Astrocyte (in vitro differentiated cells and primary cell): ENCODE results near the gene LZTFL1. TPM values are rescaled to one million over a fixed set of nuclear protein-coding genes. Genes with fewer than 3 reads are reported as not detected.

ENCODE experiments used
- DNase-seq: peaks from one replicate; pipeline ENCODE4 v3.0.0-alpha.2; 2010; ENCODE audit warnings: low read depth
- FAIRE-seq: peaks from 2 replicates; lab custom pipeline; 2011; peaks lifted over from hg19 to GRCh38; lab: Jason Lieb, UNC
- H2AFZ ChIP-seq: 2 replicates; pipeline ENCODE4 v1.6.0; 2012; ENCODE audit warnings: low read depth, low read length, inconsistent platforms
- H3K27ac ChIP-seq: 2 replicates; pipeline ENCODE4 v1.5.1; 2011; ENCODE audit warnings: low read depth, low read length, inconsistent platforms
- H3K27me3 ChIP-seq: 2 replicates; pipeline ENCODE4 v1.6.0; 2011; ENCODE audit warnings: low read length, inconsistent platforms; ENCODE audit not compliant: insufficient read depth
- H3K36me3 ChIP-seq: 2 replicates; pipeline ENCODE4 v1.5.1; 2011; ENCODE audit warnings: low read length, inconsistent platforms; ENCODE audit not compliant: insufficient read depth
- H3K4me1 ChIP-seq: 2 replicates; pipeline ENCODE4 v1.5.1; 2011; ENCODE audit warnings: low read length, inconsistent platforms; ENCODE audit not compliant: insufficient read depth
- H3K4me2 ChIP-seq: 2 replicates; pipeline ENCODE4 v1.6.0; 2012; ENCODE audit warnings: low read length, inconsistent platforms
- H3K4me3 ChIP-seq: 2 replicates; pipeline ENCODE4 v1.5.1; 2011; ENCODE audit warnings: low read depth, mild to moderate bottlenecking, low read length, inconsistent platforms; ENCODE audit not compliant: insufficient read depth
- H3K79me2 ChIP-seq: 2 replicates; pipeline ENCODE4 v1.6.0; 2012; ENCODE audit warnings: mild to moderate bottlenecking, low read length, inconsistent platforms; ENCODE audit not compliant: insufficient read depth
- H3K9ac ChIP-seq: 2 replicates; pipeline ENCODE4 v1.6.0; 2012; ENCODE audit warnings: mild to moderate bottlenecking, low read length, inconsistent platforms
- H3K9me3 ChIP-seq: 2 replicates; pipeline ENCODE4 v1.5.1; 2012; ENCODE audit warnings: low read depth, mild to moderate bottlenecking, low read length, inconsistent platforms; ENCODE audit not compliant: insufficient read depth
- H4K20me1 ChIP-seq: 2 replicates; pipeline ENCODE4 v1.6.0; 2012; ENCODE audit warnings: low read length, inconsistent platforms; ENCODE audit not compliant: insufficient read depth
- H3K27ac Mint-ChIP-seq: one replicate; pipeline ENCODE4 v1.8.0; 2021; ENCODE audit warnings: mild to moderate bottlenecking, mixed read lengths; ENCODE audit not compliant: unreplicated experiment
- H3K27me3 Mint-ChIP-seq: one replicate; pipeline ENCODE4 v1.8.0; 2021; ENCODE audit warnings: low read depth, mixed read lengths; ENCODE audit not compliant: unreplicated experiment
- H3K36me3 Mint-ChIP-seq: one replicate; pipeline ENCODE4 v1.8.0; 2021; ENCODE audit warnings: low read depth, mixed read lengths; ENCODE audit not compliant: unreplicated experiment
- H3K4me1 Mint-ChIP-seq: one replicate; pipeline ENCODE4 v1.8.0; 2021; ENCODE audit warnings: low read depth, mixed read lengths; ENCODE audit not compliant: unreplicated experiment
- H3K4me3 Mint-ChIP-seq: one replicate; pipeline ENCODE4 v1.8.0; 2021; ENCODE audit warnings: mild to moderate bottlenecking, moderate library complexity, mixed read lengths; ENCODE audit not compliant: unreplicated experiment
- H3K9me3 Mint-ChIP-seq: one replicate; pipeline ENCODE4 v1.8.0; 2021; ENCODE audit warnings: mild to moderate bottlenecking, mixed read lengths; ENCODE audit not compliant: unreplicated experiment
- CTCF ChIP-seq: IDR thresholded peaks from 2 replicates; pipeline ENCODE4 v1.5.1; 2011; ENCODE audit warnings: low read depth, mild to moderate bottlenecking, inconsistent platforms, low read length, moderate library complexity; ENCODE audit not compliant: insufficient read depth
- EZH2 ChIP-seq: IDR thresholded peaks from 2 replicates; pipeline ENCODE4 v1.6.1; 2012; ENCODE audit warnings: mild to moderate bottlenecking, low read length, inconsistent platforms; ENCODE audit not compliant: insufficient read depth
- total RNA-seq: library from RNA; stranded (reverse); gene quantifications from 2 replicates; pipeline ENCODE4 v1.2.1, GENCODE V29; 2021

LZTFL1 gene
- total RNA-seq, 1 donor from 2014 or later = 20.6 TPM

- peaks cover 9% of the 10 kb centered on the region for H3K4me1 Mint-ChIP-seq
- Histone ChIP-seq H3K4me2 (peak overlapping the region; percentile 20), H2AFZ (no peak overlapping the region), H3K4me3 (no peak overlapping the region), H4K20me1 (no peaks in the 10 kb centered on the region), H3K27me3 (peaks cover 16% of the 10 kb centered on the region), H3K9ac (no peak overlapping the region), H3K4me1 (peaks cover 3% of the 10 kb centered on the region), H3K27ac (no peak overlapping the region), H3K9me3 (no peaks in the 10 kb centered on the region), H3K36me3 (no peaks in the 10 kb centered on the region), H3K79me2 (no peaks in the 10 kb centered on the region)
- no peak overlapping the region for H3K4me3 Mint-ChIP-seq
- H3K27me3 Mint-ChIP-seq = peaks cover 29% of the 10 kb centered on the region
- TF ChIP-seq EZH2 (no peak), CTCF (no peak)
- H3K27ac Mint-ChIP-seq = no peak overlapping the region
- DNase-seq (peak; percentile 51), FAIRE-seq (no peak)
- H3K9me3 Mint-ChIP-seq = peaks cover 4% of the 10 kb centered on the region
- no peaks in the 10 kb centered on the region for H3K36me3 Mint-ChIP-seq
These were observed 39.4 kb upstream of the LZTFL1 start for GRCh38 chr3:45881078-45882022.

- no peak overlapping the region for H3K4me3 ChIP-seq
- H3K27ac Mint-ChIP-seq = no peak overlapping the region
- DNase-seq (no peak), FAIRE-seq (no peak)
- peaks cover 4% of the 10 kb centered on the region for H3K9me3 Mint-ChIP-seq
- no peak overlapping the region for H3K9ac ChIP-seq
- no peaks in the 10 kb centered on the region for H3K36me3 ChIP-seq
- H3K79me2 ChIP-seq = no peaks in the 10 kb centered on the region
- H3K27ac ChIP-seq = no peak overlapping the region
- peaks cover 16% of the 10 kb centered on the region for H3K27me3 ChIP-seq
- no peak overlapping the region for H3K4me3 Mint-ChIP-seq
- peaks cover 3% of the 10 kb centered on the region for H3K4me1 ChIP-seq
- H2AFZ ChIP-seq = no peak overlapping the region
- H3K4me2 ChIP-seq = no peak overlapping the region
- H3K27me3 Mint-ChIP-seq = peaks cover 30% of the 10 kb centered on the region
- no peaks in the 10 kb centered on the region for H3K36me3 Mint-ChIP-seq
- H3K9me3 ChIP-seq = no peaks in the 10 kb centered on the region
- H4K20me1 ChIP-seq = no peaks in the 10 kb centered on the region
- peaks cover 9% of the 10 kb centered on the region for H3K4me1 Mint-ChIP-seq
- TF ChIP-seq EZH2 = no peak
- no peak for TF ChIP-seq CTCF
These were observed 38.8 kb upstream of the LZTFL1 start for GRCh38 chr3:45880725-45881077.

GRCh38 chr3:45878124-45878523, 36.2 kb upstream of the LZTFL1 start:
- Histone ChIP-seq H3K27me3 (peaks cover 4% of the 10 kb centered on the region), H3K9ac (no peak overlapping the region), H3K79me2 (no peaks in the 10 kb centered on the region), H3K4me1 (peaks cover 3% of the 10 kb centered on the region), H3K36me3 (no peaks in the 10 kb centered on the region), H4K20me1 (no peaks in the 10 kb centered on the region), H3K4me3 (no peak overlapping the region), H3K27ac (no peak overlapping the region), H3K9me3 (no peaks in the 10 kb centered on the region), H3K4me2 (no peak overlapping the region), H2AFZ (no peak overlapping the region)
- peaks cover 18% of the 10 kb centered on the region for H3K27me3 Mint-ChIP-seq
- no peaks in the 10 kb centered on the region for H3K36me3 Mint-ChIP-seq
- TF ChIP-seq EZH2 (no peak), CTCF (no peak)
- no peak overlapping the region for H3K4me3 Mint-ChIP-seq
- no peak for DNase-seq
- H3K9me3 Mint-ChIP-seq = peaks cover 2% of the 10 kb centered on the region
- peaks cover 9% of the 10 kb centered on the region for H3K4me1 Mint-ChIP-seq
- H3K27ac Mint-ChIP-seq = no peak overlapping the region
- no peak for FAIRE-seq
